ENCODE measurements around the gene BEST1. TPM values are rescaled to one million over a fixed set of nuclear protein-coding genes. Genes with fewer than 3 reads are reported as not detected.
A peak's percentile ranks its signal among the peaks of the same experiment; 100 is the strongest.

Gene BEST1
- total and polyA plus RNA-seq, 2 of the 13 experiments (the other 11 are each of a cell fraction or from before 2014, with no cell fraction given), result 0.09 to 0.65 TPM

DNA sequence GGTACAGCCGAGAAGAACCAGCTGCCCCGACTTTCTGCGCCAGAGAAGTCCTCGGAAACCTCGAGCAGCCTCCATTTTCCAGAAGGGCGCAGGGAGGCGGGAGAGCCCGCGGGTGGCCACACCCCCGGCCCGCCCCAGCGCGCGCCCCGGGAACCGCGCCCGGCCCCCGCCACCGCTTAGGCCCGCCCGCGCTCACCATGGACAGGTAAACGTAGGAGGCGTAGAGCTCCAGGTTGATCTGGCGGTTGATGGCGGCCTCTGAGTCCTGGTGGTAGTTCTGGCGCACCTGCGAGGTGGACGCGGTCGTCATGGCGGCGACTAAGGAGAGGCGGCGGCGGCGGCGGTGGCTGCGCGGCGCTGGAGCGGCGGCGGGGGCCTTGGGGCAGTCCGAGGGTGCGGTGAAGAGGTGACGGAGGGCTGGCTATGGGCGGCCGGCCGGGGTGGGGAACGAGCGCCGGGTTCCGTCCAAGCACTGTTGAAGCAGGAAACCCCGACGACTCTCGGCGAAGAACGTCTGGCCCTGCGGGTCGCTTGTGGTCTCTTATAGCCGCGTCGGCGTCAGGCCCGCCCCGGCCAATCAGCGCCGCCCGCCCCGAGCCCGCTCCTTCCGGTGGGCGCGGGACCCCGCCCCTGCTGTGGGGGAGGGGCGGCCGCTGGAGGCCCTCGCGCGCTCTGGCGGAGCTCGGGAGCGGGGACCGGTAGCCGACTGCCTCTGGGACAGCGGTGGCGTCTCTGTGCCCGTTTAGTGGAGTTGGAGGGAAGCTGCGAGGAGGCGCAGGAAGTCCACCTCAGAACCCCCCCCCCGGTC, 17.2 kb downstream of the BEST1 start, which contains the start of gene FTH1 (continued):
- TF ChIP-seq PRMT3 (CRISPR knock-in tag; IDR thresholded peaks at IDR 0.05; ENCODE audit: borderline replicate concordance, low read depth) (no peak), ZNF670 (CRISPR knock-in tag; IDR thresholded peaks at IDR 0.05; ENCODE audit: borderline replicate concordance) (no peak), RARA (CRISPR knock-in tag; IDR thresholded peaks at IDR 0.05) (peak; percentile 45; the same call in 1 of the 2 replicates), DR1 (CRISPR knock-in tag; IDR thresholded peaks at IDR 0.05) (peak; percentile 92; the same call in 1 of the 2 replicates), GFI1 (CRISPR knock-in tag; IDR thresholded peaks at IDR 0.05; ENCODE audit: borderline replicate concordance) (peak; percentile 74; the same call in 1 of the 2 replicates), RAD51 (IDR thresholded peaks at IDR 0.05; ENCODE audit: borderline replicate concordance) (no peak), ZSCAN30 (CRISPR knock-in tag; IDR thresholded peaks at IDR 0.05) (0 out of 2 replicates have a peak, but pooled peaks have one; percentile 62), YEATS4 (CRISPR knock-in tag; IDR thresholded peaks at IDR 0.05; ENCODE audit: borderline replicate concordance) (peak; percentile 69), ZNF432 (CRISPR knock-in tag; IDR thresholded peaks at IDR 0.05; ENCODE audit: borderline replicate concordance) (no peak), XBP1 (CRISPR knock-in tag; IDR thresholded peaks at IDR 0.05) (no peak), ZNF737 (CRISPR knock-in tag; IDR thresholded peaks at IDR 0.05; ENCODE audit: borderline replicate concordance) (no peak), GTF2F1 (IDR thresholded peaks at IDR 0.05; ENCODE audit: low read length) (no peak), HOXA9 (CRISPR knock-in tag; IDR thresholded peaks at IDR 0.05; ENCODE audit: borderline replicate concordance) (peak; percentile 91; the same call in 1 of the 2 replicates), ZNF510 (CRISPR knock-in tag; IDR thresholded peaks at IDR 0.05; ENCODE audit: low read depth) (no peak), CHCHD3 (CRISPR knock-in tag; IDR thresholded peaks at IDR 0.05) (peak; percentile 89), EZH2 (conservative IDR thresholded peaks at IDR 0.05; ENCODE audit: low read depth, low read length) (no peak), IKZF1 (IDR thresholded peaks at IDR 0.05) (no peak), ZNF781 (CRISPR knock-in tag; IDR thresholded peaks at IDR 0.05; ENCODE audit: borderline replicate concordance, not compliant biosample characterization) (no peak), SMAD1 (CRISPR knock-in tag; IDR thresholded peaks at IDR 0.05; ENCODE audit: borderline replicate concordance, low read depth) (0 out of 2 replicates have a peak, but pooled peaks have one; percentile 37)
- TF ChIP-seq, protein P1, sequence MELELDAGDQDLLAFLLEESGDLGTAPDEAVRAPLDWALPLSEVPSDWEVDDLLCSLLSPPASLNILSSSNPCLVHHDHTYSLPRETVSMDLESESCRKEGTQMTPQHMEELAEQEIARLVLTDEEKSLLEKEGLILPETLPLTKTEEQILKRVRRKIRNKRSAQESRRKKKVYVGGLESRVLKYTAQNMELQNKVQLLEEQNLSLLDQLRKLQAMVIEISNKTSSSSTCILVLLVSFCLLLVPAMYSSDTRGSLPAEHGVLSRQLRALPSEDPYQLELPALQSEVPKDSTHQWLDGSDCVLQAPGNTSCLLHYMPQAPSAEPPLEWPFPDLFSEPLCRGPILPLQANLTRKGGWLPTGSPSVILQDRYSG (CRISPR knock-in tag; IDR thresholded peaks at IDR 0.05), result peak; percentile 83
- TF ChIP-seq, protein P2, sequence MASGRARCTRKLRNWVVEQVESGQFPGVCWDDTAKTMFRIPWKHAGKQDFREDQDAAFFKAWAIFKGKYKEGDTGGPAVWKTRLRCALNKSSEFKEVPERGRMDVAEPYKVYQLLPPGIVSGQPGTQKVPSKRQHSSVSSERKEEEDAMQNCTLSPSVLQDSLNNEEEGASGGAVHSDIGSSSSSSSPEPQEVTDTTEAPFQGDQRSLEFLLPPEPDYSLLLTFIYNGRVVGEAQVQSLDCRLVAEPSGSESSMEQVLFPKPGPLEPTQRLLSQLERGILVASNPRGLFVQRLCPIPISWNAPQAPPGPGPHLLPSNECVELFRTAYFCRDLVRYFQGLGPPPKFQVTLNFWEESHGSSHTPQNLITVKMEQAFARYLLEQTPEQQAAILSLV (CRISPR knock-in tag; IDR thresholded peaks at IDR 0.05; ENCODE audit: borderline replicate concordance), result peak; percentile 84; the same call in 1 of the 2 replicates
- TF ChIP-seq, protein P3, sequence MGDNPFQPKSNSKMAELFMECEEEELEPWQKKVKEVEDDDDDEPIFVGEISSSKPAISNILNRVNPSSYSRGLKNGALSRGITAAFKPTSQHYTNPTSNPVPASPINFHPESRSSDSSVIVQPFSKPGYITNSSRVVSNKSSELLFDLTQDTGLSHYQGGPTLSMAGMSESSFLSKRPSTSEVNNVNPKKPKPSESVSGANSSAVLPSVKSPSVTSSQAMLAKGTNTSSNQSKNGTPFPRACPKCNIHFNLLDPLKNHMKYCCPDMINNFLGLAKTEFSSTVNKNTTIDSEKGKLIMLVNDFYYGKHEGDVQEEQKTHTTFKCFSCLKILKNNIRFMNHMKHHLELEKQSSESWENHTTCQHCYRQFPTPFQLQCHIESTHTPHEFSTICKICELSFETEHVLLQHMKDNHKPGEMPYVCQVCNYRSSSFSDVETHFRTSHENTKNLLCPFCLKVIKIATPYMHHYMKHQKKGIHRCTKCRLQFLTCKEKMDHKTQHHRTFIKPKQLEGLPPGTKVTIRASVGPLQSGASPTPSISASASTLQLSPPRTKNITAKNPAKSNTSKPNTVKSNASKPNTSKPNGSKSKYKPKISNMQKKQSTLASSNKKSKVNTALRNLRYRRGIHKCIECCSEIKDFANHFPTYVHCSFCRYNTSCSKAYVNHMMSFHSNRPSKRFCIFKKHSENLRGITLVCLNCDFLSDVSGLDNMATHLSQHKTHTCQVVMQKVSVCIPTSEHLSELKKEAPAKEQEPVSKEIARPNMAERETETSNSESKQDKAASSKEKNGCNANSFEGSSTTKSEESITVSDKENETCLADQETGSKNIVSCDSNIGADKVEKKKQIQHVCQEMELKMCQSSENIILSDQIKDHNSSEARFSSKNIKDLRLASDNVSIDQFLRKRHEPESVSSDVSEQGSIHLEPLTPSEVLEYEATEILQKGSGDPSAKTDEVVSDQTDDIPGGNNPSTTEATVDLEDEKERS (CRISPR knock-in tag; IDR thresholded peaks at IDR 0.05), result no peak
- TF ChIP-seq, protein P4, sequence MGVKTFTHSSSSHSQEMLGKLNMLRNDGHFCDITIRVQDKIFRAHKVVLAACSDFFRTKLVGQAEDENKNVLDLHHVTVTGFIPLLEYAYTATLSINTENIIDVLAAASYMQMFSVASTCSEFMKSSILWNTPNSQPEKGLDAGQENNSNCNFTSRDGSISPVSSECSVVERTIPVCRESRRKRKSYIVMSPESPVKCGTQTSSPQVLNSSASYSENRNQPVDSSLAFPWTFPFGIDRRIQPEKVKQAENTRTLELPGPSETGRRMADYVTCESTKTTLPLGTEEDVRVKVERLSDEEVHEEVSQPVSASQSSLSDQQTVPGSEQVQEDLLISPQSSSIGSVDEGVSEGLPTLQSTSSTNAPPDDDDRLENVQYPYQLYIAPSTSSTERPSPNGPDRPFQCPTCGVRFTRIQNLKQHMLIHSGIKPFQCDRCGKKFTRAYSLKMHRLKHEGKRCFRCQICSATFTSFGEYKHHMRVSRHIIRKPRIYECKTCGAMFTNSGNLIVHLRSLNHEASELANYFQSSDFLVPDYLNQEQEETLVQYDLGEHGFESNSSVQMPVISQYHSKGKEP (CRISPR knock-in tag; IDR thresholded peaks at IDR 0.05), result no peak
